K562 (cell line): ENCODE results near the gene GLB1L. TPM values are rescaled to one million over a fixed set of nuclear protein-coding genes. Genes with fewer than 3 reads are reported as not detected.

Experiments used
- DPF2 ChIP-seq: fragments of 450-650 bp; IDR thresholded peaks from 2 replicates; pipeline ENCODE4 v1.6.1; 2016
- E2F4 ChIP-seq: sonication (generic); formaldehyde crosslinking; IDR thresholded peaks from 2 replicates; pipeline ENCODE4 v1.8.0; 2022; ENCODE audit warnings: mild to moderate bottlenecking, low read depth, missing genetic modification reagents
- ETV1 ChIP-seq: fragments of 450-650 bp; conservative IDR thresholded peaks from 2 replicates; pipeline ENCODE4 v1.6.1; 2016; ENCODE audit warnings: missing genetic modification characterization, control low read depth, low read depth, missing compliant biosample characterization
- FOS ChIP-seq: IDR thresholded peaks from 3 replicates; pipeline ENCODE4 v1.6.1; 2011; ENCODE audit not compliant: insufficient read length; ENCODE audit errors: extremely low read depth
- FOXJ2 ChIP-seq: fragments of 200-800 bp; sonication (Bioruptor generic); IDR thresholded peaks from 2 replicates; pipeline ENCODE4 v1.6.1; 2016; ENCODE audit warnings: missing genetic modification characterization, missing compliant biosample characterization
- FOXK2 ChIP-seq, 2 experiments: fragments of 450-650 bp; IDR thresholded peaks in 1 of 2; conservative IDR thresholded peaks in 1 of 2; 2 replicates each; pipeline ENCODE4 v1.6.1; 2016; ENCODE audit warnings: low read depth in 2 of 2, mild to moderate bottlenecking in 1 of 2
- FOXP1 ChIP-seq: sonication (generic); formaldehyde crosslinking; IDR thresholded peaks from 2 replicates; pipeline ENCODE4 v1.8.0; 2022; ENCODE audit warnings: mild to moderate bottlenecking, missing genetic modification reagents
- HSF4 ChIP-seq: fragments of 250-450 bp; sonication (Bioruptor Pico); IDR thresholded peaks from 2 replicates; pipeline ENCODE4 v2.1.2; 2022; ENCODE audit warnings: mild to moderate bottlenecking, moderate library complexity, borderline replicate concordance
- MCM3 ChIP-seq: fragments of 450-650 bp; IDR thresholded peaks from 2 replicates; pipeline ENCODE4 v1.6.1; 2016
- MEF2D ChIP-seq: conservative IDR thresholded peaks from 2 replicates; pipeline ENCODE4 v1.6.1; 2016; ENCODE audit warnings: low read depth, missing genetic modification characterization, missing compliant biosample characterization
- NFIC ChIP-seq: fragments of 450-650 bp; IDR thresholded peaks from 2 replicates; pipeline ENCODE4 v1.6.1; 2017; ENCODE audit warnings: mild to moderate bottlenecking, inconsistent platforms
- NFYB ChIP-seq: IDR thresholded peaks from 2 replicates; pipeline ENCODE4 v1.6.1; 2011; ENCODE audit warnings: mild to moderate bottlenecking, moderate library complexity; ENCODE audit not compliant: insufficient read length; ENCODE audit errors: extremely low read depth
- TSC22D4 ChIP-seq: fragments of 450-650 bp; IDR thresholded peaks from 2 replicates; pipeline ENCODE4 v1.6.1; 2016; ENCODE audit warnings: missing genetic modification characterization, missing biosample characterization, control low read depth
- YBX1 ChIP-seq: fragments of 450-650 bp; IDR thresholded peaks from 2 replicates; pipeline ENCODE4 v1.7.1; 2016; ENCODE audit warnings: mild to moderate bottlenecking
- ZNF277 ChIP-seq: fragments of 250-450 bp; sonication (Bioruptor Pico); IDR thresholded peaks from 2 replicates; pipeline ENCODE4 v1.8.0; 2022; ENCODE audit warnings: inconsistent platforms, mild to moderate bottlenecking, moderate library complexity, borderline replicate concordance
- ZNF311 ChIP-seq: fragments of 250-450 bp; sonication (Bioruptor Pico); IDR thresholded peaks from 2 replicates; pipeline ENCODE4 v1.4.0; 2020; ENCODE audit warnings: mild to moderate bottlenecking, moderate library complexity
- ZNF696 ChIP-seq: fragments of 250-450 bp; sonication (Bioruptor Pico); conservative IDR thresholded peaks from 2 replicates; pipeline ENCODE4 v1.4.0; 2020; ENCODE audit warnings: mild to moderate bottlenecking, moderate library complexity
- ZNF77 ChIP-seq: fragments of 250-450 bp; sonication (Bioruptor Pico); IDR thresholded peaks from 2 replicates; pipeline ENCODE4 v1.5.0; 2020
- polyA plus RNA-seq, 8 experiments: library from polyadenylated mRNA; depleted of rRNA in 4 of 8; stranded (reverse) in 5 of 8; unstranded in 3 of 8; fragments of >200 nt; fragmentation: Nextera tagmentation in 2 of 8; fragmentation: Illumina TruSeq in 1 of 8; extraction: Ambion mirVana in 2 of 8; extraction: Trizol in 1 of 8; gene quantifications; 2 replicates each; pipeline versions ENCODE4 v1.2.1 to v1.2.3, GENCODE V29; 2011 to 2014; ENCODE audit warnings: inconsistent platforms in 1 of 8, missing spikeins in 1 of 8
- total RNA-seq, 7 experiments: library from RNA; depleted of rRNA in 6 of 7; stranded (reverse); fragments of >200 nt in 6 of 7; fragmentation: Illumina TruSeq in 2 of 7; extraction: Trizol in 2 of 7; gene quantifications; 2 replicates each; pipeline versions ENCODE4 v1.2.1 to v1.2.3, GENCODE V29; 2011 to 2021; ENCODE audit warnings: low replicate concordance in 1 of 7
- TF ChIP-seq, protein P1 (sequence below), 2 experiments: IDR thresholded peaks in 1 of 2; conservative IDR thresholded peaks in 1 of 2; 2 replicates each; pipeline ENCODE4 v1.6.1; 2016; ENCODE audit warnings: low read depth in 2 of 2, mild to moderate bottlenecking in 1 of 2, missing compliant biosample characterization in 1 of 2, missing genetic modification characterization in 1 of 2, moderate library complexity in 1 of 2
- TF ChIP-seq, protein P2 (sequence below): fragments of 450-650 bp; IDR thresholded peaks from 2 replicates; pipeline ENCODE4 v1.7.0; 2016; ENCODE audit warnings: borderline replicate concordance
- TF ChIP-seq, protein P3 (sequence below): fragments of 450-650 bp; IDR thresholded peaks from 2 replicates; pipeline ENCODE4 v1.6.1; 2016

GLB1L gene
- total and polyA plus RNA-seq, 9 of the 15 experiments (the other 6 are each of a cell fraction or from before 2014, with no cell fraction given), result 0.42 to 2.9 (median 2.5) TPM

- TF ChIP-seq, protein P1, sequence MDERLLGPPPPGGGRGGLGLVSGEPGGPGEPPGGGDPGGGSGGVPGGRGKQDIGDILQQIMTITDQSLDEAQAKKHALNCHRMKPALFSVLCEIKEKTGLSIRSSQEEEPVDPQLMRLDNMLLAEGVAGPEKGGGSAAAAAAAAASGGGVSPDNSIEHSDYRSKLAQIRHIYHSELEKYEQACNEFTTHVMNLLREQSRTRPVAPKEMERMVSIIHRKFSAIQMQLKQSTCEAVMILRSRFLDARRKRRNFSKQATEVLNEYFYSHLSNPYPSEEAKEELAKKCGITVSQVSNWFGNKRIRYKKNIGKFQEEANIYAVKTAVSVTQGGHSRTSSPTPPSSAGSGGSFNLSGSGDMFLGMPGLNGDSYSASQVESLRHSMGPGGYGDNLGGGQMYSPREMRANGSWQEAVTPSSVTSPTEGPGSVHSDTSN (CRISPR knock-in tag; IDR thresholded peaks at IDR 0.05; ENCODE audit: low read depth), result no peak
- TF ChIP-seq, protein P1 (tag; conservative IDR thresholded peaks at IDR 0.05; ENCODE audit: low read depth), result peak; percentile 77
- TF ChIP-seq MEF2D (no peak), DPF2 (no peak; the same call in 1 of the 2 replicates), ZNF311 (CRISPR knock-in tag) (no peak), ETV1 (tag) (no peak), FOXJ2 (tag) (no peak; the same call in 1 of the 2 replicates), HSF4 (CRISPR knock-in tag) (no peak), ZNF696 (CRISPR knock-in tag) (no peak), NFYB (no peak), FOXP1 (no peak), YBX1 (no peak), E2F4 (CRISPR knock-in tag) (no peak), FOXK2 (conservative IDR thresholded peaks at IDR 0.05 in 1 of 2, IDR thresholded peaks at IDR 0.05 in 1 of 2; ENCODE audit: low read depth in 2 of 2) (peak; percentile 89 to 90), ZNF277 (CRISPR knock-in tag) (no peak), NFIC (no peak), FOS (no peak), ZNF77 (CRISPR knock-in tag) (no peak), MCM3 (no peak), TSC22D4 (tag) (no peak)
- TF ChIP-seq, protein P2, sequence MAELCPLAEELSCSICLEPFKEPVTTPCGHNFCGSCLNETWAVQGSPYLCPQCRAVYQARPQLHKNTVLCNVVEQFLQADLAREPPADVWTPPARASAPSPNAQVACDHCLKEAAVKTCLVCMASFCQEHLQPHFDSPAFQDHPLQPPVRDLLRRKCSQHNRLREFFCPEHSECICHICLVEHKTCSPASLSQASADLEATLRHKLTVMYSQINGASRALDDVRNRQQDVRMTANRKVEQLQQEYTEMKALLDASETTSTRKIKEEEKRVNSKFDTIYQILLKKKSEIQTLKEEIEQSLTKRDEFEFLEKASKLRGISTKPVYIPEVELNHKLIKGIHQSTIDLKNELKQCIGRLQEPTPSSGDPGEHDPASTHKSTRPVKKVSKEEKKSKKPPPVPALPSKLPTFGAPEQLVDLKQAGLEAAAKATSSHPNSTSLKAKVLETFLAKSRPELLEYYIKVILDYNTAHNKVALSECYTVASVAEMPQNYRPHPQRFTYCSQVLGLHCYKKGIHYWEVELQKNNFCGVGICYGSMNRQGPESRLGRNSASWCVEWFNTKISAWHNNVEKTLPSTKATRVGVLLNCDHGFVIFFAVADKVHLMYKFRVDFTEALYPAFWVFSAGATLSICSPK, result no peak
- TF ChIP-seq, protein P3, sequence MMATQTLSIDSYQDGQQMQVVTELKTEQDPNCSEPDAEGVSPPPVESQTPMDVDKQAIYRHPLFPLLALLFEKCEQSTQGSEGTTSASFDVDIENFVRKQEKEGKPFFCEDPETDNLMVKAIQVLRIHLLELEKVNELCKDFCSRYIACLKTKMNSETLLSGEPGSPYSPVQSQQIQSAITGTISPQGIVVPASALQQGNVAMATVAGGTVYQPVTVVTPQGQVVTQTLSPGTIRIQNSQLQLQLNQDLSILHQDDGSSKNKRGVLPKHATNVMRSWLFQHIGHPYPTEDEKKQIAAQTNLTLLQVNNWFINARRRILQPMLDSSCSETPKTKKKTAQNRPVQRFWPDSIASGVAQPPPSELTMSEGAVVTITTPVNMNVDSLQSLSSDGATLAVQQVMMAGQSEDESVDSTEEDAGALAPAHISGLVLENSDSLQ, result peak; percentile 85; the same call in 1 of the 2 replicates
Measured at GRCh38 chr2:219278655-219279150, 33.5 kb upstream of the GLB1L start (continued).
